Pancreas (tissue), 10 donors: Measurements from ENCODE around the gene CCDC93. TPM values are rescaled to one million over a fixed set of nuclear protein-coding genes. Genes with fewer than 3 reads are reported as not detected.

Source experiments
- ATAC-seq, 4 donors: fragments of 200-7000 bp; cut with Tn5 transposase; one replicate each; pipeline versions ENCODE4 v1.8.0 to v1.9.1; 2020; ENCODE audit warnings: mild to moderate bottlenecking in 4 of 4, moderate library complexity in 4 of 4
- DNase-seq, 6 donors: peaks; one replicate each; pipeline ENCODE4 v3.0.0-alpha.2; 2020
- FAIRE-seq: peaks from 2 replicates; lab custom pipeline; 2012; peaks lifted over from hg19 to GRCh38; lab: Jason Lieb, UNC
- H3K27ac ChIP-seq, 4 donors: fragments of 200-600 bp; sonication (generic); 1 replicate in 3 of 4; 2 replicates in 1 of 4; pipeline versions ENCODE4 v1.5.0 to v1.8.0; 2020
- H3K27me3 ChIP-seq, 4 donors: fragments of 200-600 bp; one replicate each; pipeline ENCODE4 v1.8.0; 2021
- H3K36me3 ChIP-seq, 3 donors: fragments of 200-600 bp; sonication (generic) in 1 of 3; one replicate each; pipeline versions ENCODE4 v1.5.0 to v1.8.0; 2020 to 2021
- H3K4me1 ChIP-seq, 3 donors: fragments of 200-600 bp; one replicate each; pipeline ENCODE4 v1.8.0; 2021
- H3K4me3 ChIP-seq, 4 donors: fragments of 200-600 bp; sonication (generic) in 2 of 4; one replicate each; pipeline versions ENCODE4 v1.5.0 to v1.8.0; 2020 to 2021
- H3K9me3 ChIP-seq, 4 donors: fragments of 200-600 bp; one replicate each; pipeline ENCODE4 v1.8.0; 2021
- WGBS, 2 donors: extraction: QIAGEN DNeasy Blood & Tissue Kit; methylation state at CpG; one replicate each; pipeline ENCODE4 v1.1.7; 2013; 5-methylcytosine and 5-hydroxymethylcytosine counted together
- intact Hi-C, 3 donors: fragments of 100-400 bp; cut with DNase I; formaldehyde crosslinking; loops; one replicate each; pipeline versions ENCODE4 v1.11.1 to v1.14.2; 2022
- polyA plus RNA-seq, 2 donors: library from polyadenylated mRNA; stranded (reverse); fragments of 200-250 nt; gene quantifications; one replicate each; pipeline ENCODE4 v1.2.3, GENCODE V29; 2013
- total RNA-seq, 6 donors: library from RNA; stranded (reverse); fragmentation: NEBNext Ultra II Directional in 4 of 6; extraction: Animal tissue kit (Norgen Biotek cat#: 25700) in 4 of 6; gene quantifications; one replicate each; pipeline versions ENCODE4 v1.2.1 to v1.2.4, GENCODE V29; 2021 to 2023
- TF ChIP-seq, protein P1 (sequence below), 4 donors: fragments of 200-600 bp; sonication (generic) in 3 of 4; IDR thresholded peaks; one replicate each; pipeline versions ENCODE4 v1.5.0 to v1.8.0; 2021; ENCODE audit warnings: antibody characterized with exemption in 4 of 4
- donor health status: healthy with polysubstance abuse.
- donor health status: DM: no; HTN: no; CAD: no; lungs with moderate emphysema.
- donor health status: DM: no; HTN: no; CAD: no.
- donor health status: control.
- donor health status: control.
- donor health status: Bipolar disorder and iron deficiency.
- donor health status: DM: yes; HTN: yes; CAD: no.
- donor health status: DM: no; HTN: no; CAD: no.
- donor health status: DM: no; HTN: no; CAD: no.
- donor health status: DM: yes; HTN: yes; CAD: no.

Gene CCDC93
- total and polyA plus RNA-seq, 8 donors = 8.2 to 28.6 (median 17.0) TPM

DNA sequence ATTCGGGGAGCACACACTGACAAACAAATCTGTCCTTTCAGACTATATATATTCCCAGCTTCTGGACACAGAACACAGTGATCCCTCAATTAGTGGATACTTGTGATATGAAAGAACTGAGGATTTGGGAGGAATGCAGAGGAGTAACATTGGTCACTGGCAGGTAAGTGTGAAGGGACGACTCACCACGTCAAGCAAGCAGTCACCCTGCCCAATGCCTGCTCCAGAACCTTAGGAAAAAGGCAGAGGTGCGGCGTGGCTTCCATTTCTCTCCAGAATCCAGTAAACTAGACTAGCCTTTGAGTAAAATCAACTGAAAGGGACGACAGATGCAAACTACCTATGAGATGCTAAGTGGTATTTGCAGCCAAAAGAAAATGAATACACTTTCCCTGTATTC, 1.1 kb downstream of the CCDC93 start:
- TF ChIP-seq, protein P1, sequence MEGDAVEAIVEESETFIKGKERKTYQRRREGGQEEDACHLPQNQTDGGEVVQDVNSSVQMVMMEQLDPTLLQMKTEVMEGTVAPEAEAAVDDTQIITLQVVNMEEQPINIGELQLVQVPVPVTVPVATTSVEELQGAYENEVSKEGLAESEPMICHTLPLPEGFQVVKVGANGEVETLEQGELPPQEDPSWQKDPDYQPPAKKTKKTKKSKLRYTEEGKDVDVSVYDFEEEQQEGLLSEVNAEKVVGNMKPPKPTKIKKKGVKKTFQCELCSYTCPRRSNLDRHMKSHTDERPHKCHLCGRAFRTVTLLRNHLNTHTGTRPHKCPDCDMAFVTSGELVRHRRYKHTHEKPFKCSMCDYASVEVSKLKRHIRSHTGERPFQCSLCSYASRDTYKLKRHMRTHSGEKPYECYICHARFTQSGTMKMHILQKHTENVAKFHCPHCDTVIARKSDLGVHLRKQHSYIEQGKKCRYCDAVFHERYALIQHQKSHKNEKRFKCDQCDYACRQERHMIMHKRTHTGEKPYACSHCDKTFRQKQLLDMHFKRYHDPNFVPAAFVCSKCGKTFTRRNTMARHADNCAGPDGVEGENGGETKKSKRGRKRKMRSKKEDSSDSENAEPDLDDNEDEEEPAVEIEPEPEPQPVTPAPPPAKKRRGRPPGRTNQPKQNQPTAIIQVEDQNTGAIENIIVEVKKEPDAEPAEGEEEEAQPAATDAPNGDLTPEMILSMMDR (IDR thresholded peaks at IDR 0.05) = no peak
- intact Hi-C loops = no loop called here
- no peak for FAIRE-seq
- peak overlapping the region; percentile 82 to 99 (median 91) for H3K4me3 ChIP-seq
- ATAC-seq = no peak
- H3K27ac ChIP-seq = peak overlapping the region in 2 of 4 donors; percentile 84 to 94
- peaks cover 0 to 6% (median under 1%) of the 10 kb centered on the region in 3 donors for H3K36me3 ChIP-seq
- no peak for DNase-seq
- H3K27me3 ChIP-seq = no peaks in the 10 kb centered on the region
- peaks cover 9 to 20% (median 11%) of the 10 kb centered on the region in 3 donors for H3K4me1 ChIP-seq
- no peaks in the 10 kb centered on the region for H3K9me3 ChIP-seq
- 16 to 17% methylated on average over 6 of the region's 6 CpGs for WGBS, 2 donors

DNA sequence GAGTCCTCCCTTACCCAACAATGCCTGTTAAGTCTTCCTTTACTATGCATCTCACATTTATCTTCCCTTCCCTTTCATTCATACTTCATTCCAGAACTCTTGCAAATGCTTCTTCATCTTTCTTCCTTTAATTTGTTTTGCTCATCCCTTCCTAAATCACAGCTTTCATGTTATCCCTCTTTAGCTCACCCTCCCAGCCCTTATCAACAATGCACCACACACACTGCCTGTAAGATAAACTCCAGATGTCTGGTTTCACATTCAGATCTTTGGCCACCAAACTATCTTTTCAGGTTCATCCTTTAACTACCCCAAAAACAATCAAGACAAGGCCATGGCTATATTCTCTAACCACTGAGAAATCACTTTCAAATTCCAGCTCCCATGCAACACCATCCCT, 3.4 kb downstream of the CCDC93 start:
- Histone ChIP-seq H3K27ac (no peak overlapping the region), H3K36me3 (peaks cover 0 to 21% (median 8%) of the 10 kb centered on the region in 3 donors), H3K9me3 (no peaks in the 10 kb centered on the region), H3K27me3 (no peaks in the 10 kb centered on the region), H3K4me3 (no peak overlapping the region), H3K4me1 (peaks cover 9 to 20% (median 11%) of the 10 kb centered on the region in 3 donors)
- ATAC-seq (no peak), FAIRE-seq (no peak), DNase-seq (no peak)
- intact Hi-C loops = no loop called here
- TF ChIP-seq, protein P1 (IDR thresholded peaks at IDR 0.05) = no peak

DNA sequence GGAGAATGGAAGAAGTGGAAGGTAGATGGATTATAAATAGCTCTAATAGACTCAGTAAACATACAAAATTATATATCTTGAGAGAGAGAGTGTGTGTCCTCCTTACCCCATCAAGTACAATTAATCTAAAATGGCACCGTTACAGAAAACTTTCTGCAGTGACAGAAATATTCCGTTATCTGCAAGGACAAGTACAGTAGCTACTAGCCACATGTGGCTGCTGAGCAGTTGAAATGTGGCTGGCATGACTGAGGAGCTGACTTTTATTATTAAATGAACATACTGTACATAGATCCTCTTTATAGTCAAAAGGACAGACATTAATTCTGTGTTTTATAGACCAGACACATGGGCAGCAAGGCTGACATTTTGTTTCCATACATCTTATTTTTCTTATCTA, 7.0 kb downstream of the CCDC93 start:
- WGBS, 2 donors = 44 to 46% methylated on average over 2 of the region's 2 CpGs
- Histone ChIP-seq H3K9me3 (no peaks in the 10 kb centered on the region), H3K36me3 (peaks cover 0 to 45% (median 8%) of the 10 kb centered on the region in 3 donors), H3K4me3 (no peak overlapping the region), H3K27ac (no peak overlapping the region), H3K27me3 (no peaks in the 10 kb centered on the region), H3K4me1 (peaks cover 0 to 4% (median 1%) of the 10 kb centered on the region in 3 donors)
- intact Hi-C loops = loop anchor here in 1 of 3 donors (10.0 kb wide), 1 partner anchor 172 kb away; no protein-coding TSS in a partner anchor
- FAIRE-seq (no peak), DNase-seq (no peak), ATAC-seq (no peak)
- TF ChIP-seq, protein P1 (IDR thresholded peaks at IDR 0.05) = no peak

DNA sequence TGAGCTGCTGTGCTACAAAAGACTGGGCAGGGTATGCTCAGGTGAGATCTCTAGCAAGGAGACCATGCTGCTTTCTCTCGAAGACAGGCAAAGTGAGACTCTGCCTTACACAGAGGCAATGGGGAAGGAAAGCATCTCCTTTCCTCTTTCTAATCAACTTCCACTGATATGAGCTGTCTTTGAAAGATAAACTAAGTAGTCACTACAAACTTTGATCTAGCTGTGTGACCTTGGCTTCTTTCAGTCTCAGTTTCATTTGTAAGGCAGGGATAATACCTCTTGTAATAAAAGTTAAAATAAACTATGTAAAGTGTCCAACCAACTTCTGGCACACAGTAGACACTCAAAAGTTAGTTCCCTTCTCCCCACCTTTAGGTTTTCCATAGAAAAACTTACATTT, 7.5 kb downstream of the CCDC93 start:
- intact Hi-C loops = loop anchor here in 1 of 3 donors (10.0 kb wide), 1 partner anchor 172 kb away; no protein-coding TSS in a partner anchor
- ATAC-seq (no peak), FAIRE-seq (no peak), DNase-seq (no peak)
- H3K36me3 ChIP-seq = peaks cover 0 to 49% (median 8%) of the 10 kb centered on the region in 3 donors
- H3K9me3 ChIP-seq = no peaks in the 10 kb centered on the region
- TF ChIP-seq, protein P1 (IDR thresholded peaks at IDR 0.05) = no peak
- H3K27ac ChIP-seq = no peak overlapping the region
- no peak overlapping the region for H3K4me3 ChIP-seq
- H3K4me1 ChIP-seq = no peaks in the 10 kb centered on the region
- 76 to 82% methylated on average over 1 of the region's 1 CpG for whole genome bisulfite sequencing, 2 donors
- H3K27me3 ChIP-seq = no peaks in the 10 kb centered on the region

DNA sequence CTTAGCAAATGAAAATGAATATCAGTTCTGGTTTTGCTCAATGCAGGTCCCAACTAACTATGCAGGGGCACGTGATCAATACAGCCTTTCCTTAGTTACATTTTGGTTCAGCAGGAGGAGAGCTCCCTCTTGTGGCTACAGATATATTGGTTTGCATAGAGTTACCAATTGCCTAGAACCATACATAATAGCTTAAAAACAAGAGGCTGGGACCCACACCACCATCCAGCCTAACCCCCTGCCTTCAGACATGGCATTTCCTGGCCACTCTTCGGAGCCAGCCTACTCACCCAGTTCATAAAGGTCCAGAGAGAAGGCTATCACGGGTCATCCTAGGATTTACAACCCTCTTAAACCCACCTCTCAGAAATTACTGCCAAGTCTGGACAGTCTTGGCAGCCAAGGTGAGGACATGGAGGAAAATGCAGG, 10.5 kb downstream of the CCDC93 start:
- Histone ChIP-seq H3K27ac (no peak overlapping the region), H3K4me3 (no peak overlapping the region), H3K9me3 (no peaks in the 10 kb centered on the region), H3K4me1 (peaks cover 0 to under 1% (median 0%) of the 10 kb centered on the region in 3 donors), H3K27me3 (no peaks in the 10 kb centered on the region), H3K36me3 (peaks cover 3 to 63% (median 12%) of the 10 kb centered on the region in 3 donors)
- 16 to 20% methylated on average over 3 of the region's 3 CpGs for whole genome bisulfite sequencing, 2 donors
- intact Hi-C loops = loop anchor here in 1 of 3 donors (10.0 kb wide), 1 partner anchor 169 kb away; no protein-coding TSS in a partner anchor
- ATAC-seq = peak; percentile 86 to 99 (median 98)
- TF ChIP-seq, protein P1 (IDR thresholded peaks at IDR 0.05) = peak; percentile 57 to 78 (median 70)
- peak in 3 of 6 donors; percentile 29 to 52 (median 31) for DNase-seq
- no peak for FAIRE-seq
